Hematopoietic multipotent progenitor cell treated with erythropoietin and hydrocortisone succinate and interleukin-3 and kit ligand, for 17 days (in vitro differentiated cells): ENCODE measurements around the gene CEP128.

Experiments used
- DNase-seq: peaks from one replicate; pipeline ENCODE4 v3.0.0-alpha.2; 2015; ENCODE audit warnings: low spot score

Gene CEP128

DNA sequence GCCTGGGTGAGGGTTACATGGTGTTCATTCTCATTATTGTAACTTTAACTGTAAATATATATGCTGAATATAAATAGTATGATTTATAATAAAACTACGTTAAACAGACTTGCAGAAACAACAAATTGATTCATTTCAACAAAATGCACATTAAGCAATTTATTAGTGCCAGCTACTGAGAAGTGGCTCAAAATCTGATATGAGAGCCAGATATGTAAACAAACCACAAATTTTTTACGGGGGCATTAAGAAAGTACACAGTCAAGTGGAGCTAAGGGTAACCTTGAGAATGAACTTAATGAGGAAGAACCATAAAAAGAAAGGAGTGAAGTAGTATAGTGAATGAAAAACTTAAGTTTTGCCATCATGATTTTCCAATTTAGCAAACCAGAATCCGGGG is 40.3 kb downstream of the CEP128 start:
- DNase-seq = no peak

DNA sequence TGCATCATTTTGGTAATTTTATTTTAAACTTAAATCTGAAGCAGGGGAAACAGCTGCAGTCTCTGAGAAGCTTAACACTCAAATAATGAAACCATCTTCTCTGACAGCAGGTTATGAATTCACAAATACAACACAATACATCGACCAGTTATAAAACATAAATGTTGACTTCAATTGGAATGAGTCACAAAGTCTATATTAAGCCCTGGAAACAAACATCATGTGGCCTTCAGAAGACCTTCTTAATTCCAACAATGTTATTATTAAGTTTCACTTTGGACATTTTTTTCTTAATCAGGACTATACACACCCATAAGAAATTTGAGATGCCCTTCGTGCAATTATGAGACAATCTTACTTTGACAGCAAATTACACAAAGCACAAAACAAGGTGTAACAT is 68.9 kb downstream of the CEP128 start:
- DNase-seq = no peak

DNA sequence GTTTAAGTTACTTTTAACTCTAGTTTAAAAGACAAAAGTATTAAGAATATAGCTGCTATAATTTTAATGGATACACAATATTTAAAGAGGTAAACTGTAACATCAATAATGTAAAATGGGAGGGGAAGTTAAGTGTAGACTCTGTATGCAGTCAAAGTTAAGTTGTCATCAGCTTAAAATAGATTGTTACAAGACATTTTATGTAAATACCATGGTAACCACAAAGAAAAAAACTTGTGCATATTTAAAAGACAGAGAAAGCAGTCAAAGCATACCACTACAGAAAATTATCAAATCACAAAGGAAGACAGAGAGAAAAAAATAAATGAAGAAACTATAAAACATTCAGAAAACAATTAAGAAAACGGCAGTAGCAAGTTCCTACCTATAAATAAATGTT is 73.3 kb downstream of the CEP128 start:
- DNase-seq = no peak

DNA sequence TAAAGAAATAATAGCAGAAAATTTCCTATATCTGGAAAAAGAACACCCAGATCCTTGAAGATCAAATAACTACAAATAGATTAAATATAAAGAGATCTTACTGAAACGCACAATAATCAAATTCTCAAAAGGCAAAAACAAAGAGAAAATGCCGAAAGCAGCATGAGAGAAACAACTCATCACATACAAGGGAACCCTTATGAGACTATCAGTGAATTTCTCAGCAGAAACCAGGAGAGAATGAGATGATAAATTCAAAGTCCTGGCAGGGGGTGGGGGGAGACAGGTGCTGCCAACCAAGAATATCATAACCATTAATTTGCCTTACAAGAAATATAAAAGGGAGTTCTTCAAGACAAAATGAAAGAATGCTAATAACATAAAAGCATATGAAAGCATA is 73.7 kb downstream of the CEP128 start:
- no peak for DNase-seq

DNA sequence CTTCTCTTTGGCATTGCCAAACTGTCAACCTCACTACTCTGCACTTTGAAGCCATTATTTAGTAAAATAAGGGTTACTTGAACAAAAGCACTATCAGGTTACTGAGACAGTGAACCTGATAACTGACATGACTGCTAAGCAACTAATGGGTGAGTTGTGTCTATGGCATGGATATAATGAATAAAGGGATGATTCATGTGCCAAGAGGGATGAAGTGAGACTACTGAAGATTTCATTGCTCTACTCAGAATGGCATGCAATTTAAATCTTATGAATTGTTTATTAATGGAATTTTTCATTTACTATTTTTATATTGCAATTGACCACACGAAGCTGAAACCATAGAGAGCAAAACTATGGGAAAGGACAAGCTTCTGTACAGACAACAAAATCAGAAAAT is 74.4 kb downstream of the CEP128 start:
- no peak for DNase-seq

DNA sequence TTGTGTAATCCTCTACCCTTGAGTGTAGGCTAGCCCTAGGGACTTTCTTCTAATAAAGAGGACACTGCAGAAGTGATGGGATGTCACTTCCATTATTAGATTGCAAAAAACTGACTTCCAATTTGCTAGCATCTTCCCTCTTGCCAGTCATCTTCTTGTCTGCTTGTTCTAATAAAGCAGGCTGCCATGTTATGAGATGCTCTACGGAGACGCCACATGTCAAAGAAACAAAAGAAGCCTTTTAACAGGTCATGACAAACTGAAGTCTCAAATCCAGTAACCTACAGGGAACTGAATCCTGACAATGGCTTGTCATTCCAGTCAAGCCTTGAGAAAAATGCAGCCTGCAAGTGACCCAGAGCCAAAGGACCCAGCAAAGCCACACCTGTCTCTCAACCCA is 76.0 kb downstream of the CEP128 start:
- DNase-seq = no peak

DNA sequence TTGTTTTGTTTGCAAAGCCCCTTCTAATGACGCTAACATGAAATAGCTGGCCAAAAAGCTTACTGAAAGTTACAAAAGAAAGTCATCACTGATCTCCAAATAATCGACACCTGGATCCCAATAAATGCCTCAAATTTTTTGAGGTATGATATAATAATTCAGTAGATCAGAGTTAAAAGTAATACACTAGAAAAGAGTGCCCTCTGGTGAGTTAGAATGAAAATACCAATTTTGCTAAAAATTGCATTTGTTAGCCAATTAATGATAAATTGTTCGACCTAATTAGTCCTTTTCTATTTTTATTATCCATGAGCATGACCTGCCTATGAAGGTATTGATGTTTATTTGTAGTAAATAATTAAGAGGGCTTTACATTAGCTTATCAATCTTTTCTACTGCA is 78.6 kb downstream of the CEP128 start:
- DNase-seq = no peak

DNA sequence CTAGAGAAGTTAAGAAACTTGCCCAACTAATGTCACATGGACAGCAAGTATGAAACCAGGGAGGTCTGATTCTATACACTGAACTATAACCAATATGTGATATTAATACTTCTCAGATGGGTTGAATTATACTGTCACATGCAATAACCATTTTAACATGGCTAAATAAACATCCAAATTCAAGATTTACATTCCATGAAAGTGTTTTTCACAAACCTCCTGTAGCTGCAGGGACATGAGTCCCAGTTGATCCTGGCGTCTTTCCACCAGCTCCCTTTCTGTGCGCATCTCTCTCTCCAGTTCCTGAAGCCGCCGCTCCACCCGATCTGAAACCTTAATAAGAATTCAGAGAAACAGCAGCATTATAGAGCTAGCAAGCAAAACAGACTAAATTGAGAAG is 79.0 kb downstream of the CEP128 start:
- DNase-seq = no peak

DNA sequence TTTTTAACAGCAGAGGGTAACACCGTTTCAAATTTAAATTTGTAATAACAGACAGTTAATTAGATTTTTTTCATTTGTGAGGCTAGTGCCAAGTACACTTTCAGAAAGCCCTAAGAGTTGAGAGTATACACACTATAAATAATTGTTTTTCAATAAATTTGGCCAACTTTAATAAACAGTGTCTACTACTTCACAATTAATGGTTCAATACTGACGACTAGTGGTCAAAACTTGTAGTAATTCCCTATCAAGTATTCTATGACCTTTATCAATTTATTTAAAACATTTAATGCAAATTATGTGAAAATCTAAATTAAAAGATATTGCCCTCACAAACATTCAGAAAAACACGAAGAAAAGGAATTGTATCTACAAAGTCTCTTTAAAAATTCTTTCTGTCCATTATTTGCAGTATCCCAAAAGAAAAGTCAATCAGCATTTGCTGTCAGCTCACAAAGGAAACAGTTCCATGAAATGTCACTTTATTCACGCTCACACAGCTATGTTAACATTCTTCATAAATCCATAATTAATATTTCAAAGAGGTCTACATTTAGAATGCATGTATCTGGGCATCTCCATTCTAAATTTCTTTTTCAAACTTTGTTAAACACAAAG is 91.2 kb downstream of the CEP128 start:
- DNase-seq = peak; percentile 20

DNA sequence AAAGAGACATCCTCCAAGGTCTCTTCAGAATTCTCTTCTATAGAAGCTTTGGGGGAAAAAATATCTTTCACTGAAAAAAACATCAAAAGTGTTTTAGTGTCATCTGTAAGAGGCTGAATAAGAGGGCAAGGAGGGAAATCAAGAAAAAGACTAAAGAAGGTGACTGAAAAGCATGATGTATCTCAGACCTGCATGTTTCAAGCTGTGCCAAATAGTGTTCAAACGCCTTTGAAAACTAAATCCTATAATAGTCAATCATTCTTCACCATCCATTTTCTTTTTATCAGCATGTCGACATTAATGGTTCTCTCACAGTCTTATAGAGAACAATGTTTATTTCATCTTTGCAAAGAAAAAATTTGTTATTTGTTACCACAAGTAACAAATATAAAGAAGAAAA is 94.5 kb downstream of the CEP128 start:
- DNase-seq = no peak

DNA sequence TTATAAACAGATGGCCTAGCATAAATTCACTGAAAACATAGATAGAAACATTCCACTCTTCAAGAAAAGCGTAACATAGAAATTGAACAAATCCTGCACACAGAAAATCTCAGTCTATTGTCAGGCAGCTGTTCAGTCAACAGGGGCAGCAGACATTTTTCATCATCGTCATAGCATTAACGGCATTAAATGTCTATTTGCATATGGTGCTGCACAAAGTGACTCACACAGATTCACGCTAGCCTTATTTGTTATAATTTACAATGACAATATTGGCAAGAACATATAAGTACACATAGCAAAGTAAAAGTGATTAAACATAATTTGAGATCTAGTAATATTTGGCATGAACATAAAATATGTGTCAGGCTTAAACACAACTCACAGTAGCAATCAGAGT is 95.7 kb downstream of the CEP128 start:
- no peak for DNase-seq

DNA sequence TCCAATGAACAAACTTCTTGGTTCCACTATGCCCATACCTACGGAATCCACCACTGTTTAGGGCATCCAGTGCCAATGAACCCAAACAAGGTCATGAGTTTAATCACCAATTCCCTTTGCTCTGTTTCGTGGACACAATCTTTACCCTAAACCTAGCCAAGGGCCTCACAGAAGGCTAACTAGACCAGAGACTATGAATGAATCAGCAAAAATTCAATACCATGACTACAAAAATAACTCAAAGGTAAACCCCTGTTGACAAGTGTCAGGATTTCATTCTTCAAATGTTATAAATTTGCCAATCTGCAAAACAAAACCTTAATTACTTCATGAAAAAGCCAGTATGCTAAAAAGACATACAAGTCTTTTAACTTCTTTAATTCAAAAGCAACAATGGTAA is 96.7 kb downstream of the CEP128 start:
- no peak for DNase-seq

DNA sequence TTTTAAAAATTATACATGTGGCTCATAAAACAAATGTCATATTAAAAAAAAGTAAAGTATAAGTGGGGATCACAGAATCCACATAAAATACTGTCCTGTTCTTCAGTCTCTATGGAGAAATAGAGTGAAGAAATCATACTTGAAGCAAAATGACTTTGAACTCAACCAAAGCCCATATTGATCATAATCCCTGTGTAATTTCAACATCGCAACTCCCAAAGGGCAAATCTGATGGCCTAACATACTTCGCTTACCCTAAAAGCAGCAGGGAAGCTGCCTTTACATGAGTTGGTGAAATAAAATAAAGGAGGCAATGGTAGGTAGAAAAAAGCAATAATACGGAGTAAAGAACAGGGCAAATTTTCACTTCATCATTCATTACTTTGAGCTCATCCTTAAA is 101.8 kb downstream of the CEP128 start:
- DNase-seq = no peak

DNA sequence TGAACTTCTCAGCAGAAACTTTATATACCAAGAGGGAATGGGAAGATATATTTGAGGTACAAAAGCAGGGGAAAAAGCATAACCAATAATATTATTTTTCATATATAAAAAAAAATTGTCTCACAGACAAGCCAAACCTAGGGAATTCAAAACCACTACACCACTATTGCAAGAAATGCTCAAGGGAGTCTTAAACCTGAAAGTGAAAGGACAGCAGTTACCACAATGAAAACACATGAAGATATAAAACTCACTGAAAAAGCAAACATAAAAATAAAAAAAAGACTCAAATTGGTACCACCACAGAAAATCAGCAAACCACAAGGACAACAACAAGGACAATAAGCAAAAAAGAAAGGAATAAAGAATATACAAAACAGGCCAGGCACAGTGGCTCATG is 131.9 kb downstream of the CEP128 start:
- DNase-seq = no peak

DNA sequence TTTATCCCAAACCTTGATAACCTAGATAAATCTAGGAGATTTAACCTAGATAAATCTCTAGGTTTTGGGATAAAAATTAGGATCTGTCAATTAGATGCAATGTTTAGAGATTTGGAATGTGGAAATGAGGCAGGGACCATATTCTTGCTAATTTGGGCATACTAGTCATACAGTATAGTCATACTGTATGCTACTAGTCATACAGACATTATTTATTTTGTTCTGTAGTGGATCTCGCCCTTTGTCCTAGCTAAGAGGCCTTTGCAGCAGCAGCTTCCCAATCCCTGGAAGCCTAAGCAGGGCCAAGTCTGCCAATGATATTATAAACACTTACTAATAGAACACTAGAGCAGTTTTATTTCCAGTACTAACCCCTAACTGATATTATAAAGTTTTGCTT is 136.4 kb downstream of the CEP128 start:
- DNase-seq = no peak

DNA sequence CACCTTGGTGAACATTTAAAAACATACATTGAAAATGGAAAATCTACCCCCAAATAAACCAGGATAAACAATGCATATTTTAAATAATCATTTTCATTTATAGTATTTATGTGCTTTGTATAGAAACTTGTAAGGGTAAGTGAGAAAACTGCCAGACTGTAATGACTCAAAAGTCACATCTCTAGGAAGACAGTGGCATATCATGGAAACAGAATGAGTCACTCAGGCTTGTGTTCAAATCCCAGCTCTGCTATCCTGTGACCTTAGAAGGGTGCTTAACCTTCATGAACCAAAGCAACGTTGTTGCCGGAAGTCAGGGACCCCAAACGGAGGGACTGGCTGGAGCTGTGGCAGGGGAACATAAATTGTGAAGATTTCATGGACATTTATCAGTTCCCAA is 142.7 kb downstream of the CEP128 start:
- no peak for DNase-seq

DNA sequence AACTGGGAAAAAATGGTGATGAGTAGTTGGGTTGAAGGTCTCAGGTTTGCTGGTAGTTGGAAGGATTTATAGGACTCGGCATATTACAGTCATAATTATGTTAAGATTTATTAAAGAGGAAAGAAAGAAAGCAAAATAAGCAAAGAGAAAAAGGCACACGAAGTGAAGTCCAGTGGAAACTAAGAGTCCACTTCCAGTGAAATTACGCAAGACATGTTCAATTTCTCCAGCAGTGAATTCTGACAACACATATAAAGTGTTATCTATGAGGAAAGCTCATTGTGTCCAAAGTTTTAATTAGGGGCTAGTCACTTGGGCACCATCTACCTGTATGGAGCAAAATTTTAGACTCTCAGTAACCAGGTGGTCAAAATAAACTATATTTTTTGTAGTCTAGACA is 143.3 kb downstream of the CEP128 start:
- no peak for DNase-seq

DNA sequence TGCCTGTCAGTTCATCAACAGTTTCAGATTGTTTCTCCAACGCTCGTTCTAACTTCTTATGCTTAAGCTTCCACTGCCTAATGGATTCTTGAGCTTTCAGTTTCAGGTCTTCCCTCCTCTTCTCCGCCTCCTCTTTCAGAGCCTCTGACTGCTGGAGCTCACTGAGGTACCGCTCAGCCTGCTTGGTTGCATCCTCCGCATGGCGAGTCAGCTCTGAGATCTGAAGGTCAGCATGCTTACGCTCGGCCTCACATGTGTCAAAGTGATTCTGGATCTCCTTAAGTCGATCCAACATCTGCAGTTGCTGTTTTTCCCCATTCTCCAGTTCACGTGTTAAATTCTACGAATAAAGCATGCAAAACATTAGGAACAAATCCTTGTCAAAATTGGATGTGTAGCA is 148.8 kb downstream of the CEP128 start:
- DNase-seq = no peak

DNA sequence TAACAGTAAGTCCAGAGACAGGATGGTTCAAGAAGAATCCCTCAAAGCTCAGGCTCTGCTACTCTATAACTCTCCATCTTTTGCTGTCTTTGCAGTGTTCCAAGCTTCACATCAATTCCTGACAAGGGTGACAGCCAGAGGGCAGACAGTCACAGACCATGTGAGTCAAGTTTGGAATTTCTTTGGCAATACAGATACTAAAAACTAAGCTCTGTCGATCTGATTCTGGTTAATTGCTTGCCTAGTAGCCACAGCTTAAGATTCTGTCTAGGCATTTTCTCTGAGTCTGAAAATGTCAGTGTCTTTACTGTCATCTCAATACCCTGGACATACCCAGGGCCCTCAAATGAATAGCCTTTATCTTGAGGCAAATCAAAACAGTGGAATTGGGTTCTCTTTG is 153.7 kb downstream of the CEP128 start:
- no peak for DNase-seq

DNA sequence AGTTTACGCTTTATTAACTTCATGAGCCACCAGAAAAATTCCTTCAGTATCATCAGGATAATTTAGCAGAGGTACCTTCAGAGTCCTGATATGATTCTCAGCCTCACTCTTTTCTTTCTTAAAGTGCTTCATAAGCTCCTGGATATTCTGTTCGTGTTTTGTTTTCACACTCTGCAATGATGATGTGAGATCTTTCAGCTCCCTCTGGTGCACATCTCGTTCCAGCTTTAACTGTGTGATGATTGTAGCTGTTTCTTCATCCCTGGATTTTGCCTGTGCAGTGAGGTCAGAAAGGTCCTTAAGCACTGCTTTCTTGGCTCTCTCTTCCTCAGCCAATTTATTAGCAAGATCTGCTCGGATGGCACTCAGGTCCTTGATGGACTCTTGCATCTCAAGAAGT is 156.7 kb downstream of the CEP128 start:
- DNase-seq = no peak

DNA sequence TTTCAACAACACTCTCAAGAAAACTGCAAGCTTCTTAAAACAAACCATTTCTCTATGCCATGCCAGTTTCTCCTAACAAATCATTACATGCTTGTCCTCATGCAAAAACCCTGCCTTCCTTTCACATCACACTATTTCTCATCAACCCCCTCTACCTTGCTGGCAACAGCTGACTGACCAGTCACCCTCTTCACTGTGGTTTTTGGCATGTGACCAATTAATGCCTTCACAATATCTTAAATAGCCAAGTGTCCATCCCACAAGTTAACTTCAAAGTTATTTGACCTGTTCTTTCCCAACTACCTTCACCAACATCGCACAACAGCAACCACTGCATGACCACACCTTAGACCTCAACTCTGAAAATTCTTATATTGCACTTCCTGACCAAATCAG is 159.6 kb downstream of the CEP128 start:
- DNase-seq = no peak

DNA sequence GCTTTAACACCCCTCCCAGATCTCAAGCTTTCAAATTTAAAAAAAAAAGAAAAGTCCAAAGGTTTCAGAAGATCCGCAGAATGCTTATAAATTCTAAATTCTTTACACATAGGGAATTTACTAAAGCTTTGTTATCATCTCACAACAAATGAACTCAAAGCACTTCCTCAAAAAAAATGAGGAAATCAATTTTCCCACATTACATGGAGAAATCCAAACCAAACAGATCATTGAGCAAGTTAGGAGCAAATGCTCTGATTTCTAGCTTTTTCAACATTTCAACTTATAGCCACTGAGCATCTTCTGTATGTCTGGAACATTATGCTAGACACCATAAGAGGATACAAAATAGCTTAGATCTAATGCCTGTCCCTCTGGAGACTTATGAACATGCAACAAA is 161.0 kb downstream of the CEP128 start:
- no peak for DNase-seq

DNA sequence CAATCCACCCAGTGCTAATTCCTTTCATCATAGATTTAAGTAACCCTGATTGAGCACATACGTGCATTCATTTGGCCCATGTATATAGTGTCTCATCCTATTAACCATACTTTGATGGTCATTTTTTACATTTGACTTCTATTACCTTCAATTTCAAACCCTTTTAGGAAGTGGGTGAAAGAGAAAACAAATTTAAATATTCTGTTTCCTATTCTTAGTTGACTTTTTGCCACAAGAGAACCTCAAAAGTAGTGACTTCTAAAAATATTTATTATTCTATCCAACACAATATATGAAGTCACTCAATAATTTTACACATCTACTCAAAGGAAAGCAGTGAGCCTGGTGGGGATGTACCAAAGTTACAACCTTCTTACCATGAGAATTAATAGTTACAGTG is 164.9 kb downstream of the CEP128 start:
- DNase-seq = no peak

DNA sequence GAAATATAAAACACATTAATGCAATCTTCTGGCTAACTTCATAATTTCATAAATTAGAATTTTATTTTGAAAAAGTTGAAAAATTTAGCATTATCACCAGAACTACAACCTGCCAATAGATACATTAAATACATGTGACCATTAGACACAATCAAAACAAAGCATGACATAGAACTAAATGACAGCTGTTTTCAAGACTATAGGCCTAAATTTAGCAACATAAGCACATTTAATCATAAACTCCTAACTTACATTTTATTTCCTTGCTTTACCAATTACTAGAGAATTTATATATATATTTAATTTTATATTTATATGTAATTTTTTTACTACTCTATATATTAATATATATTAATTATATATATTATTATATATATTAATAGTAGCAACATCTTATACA is 165.4 kb downstream of the CEP128 start:
- no peak for DNase-seq

DNA sequence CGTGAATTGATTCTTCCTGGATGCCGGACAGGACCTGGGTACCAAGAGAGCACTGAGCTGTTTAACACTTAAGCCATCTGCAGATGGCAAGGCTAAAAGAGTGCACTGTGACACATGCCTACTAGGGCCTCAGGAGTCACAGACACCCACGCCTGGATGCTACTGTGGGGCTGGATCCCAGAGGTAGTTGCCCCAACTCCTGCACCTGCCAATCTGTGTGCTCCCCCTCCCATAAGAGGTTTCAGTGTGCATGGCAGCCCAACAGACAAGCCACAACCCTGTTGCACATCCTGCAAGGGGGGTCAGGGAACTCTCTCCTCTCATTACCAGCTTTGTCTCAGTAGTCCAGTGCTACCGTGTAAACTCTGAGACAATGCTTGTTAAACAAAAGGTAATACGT is 169.0 kb downstream of the CEP128 start:
- no peak for DNase-seq
